Fibroblast of the aortic adventitia (primary cell): Measurements from ENCODE around the gene LRFN3. TPM values are rescaled to one million over a fixed set of nuclear protein-coding genes. Genes with fewer than 3 reads are reported as not detected.

Experiments used
- DNase-seq: peaks from one replicate; pipeline ENCODE4 v3.0.0-alpha.2; 2010; ENCODE audit warnings: low read depth
- H3K4me3 ChIP-seq: 2 replicates; pipeline ENCODE4 v1.5.1; 2011; ENCODE audit warnings: low read depth, mild to moderate bottlenecking, control low read depth, low read length, moderate library complexity
- CTCF ChIP-seq: IDR thresholded peaks from 2 replicates; pipeline ENCODE4 v1.5.1; 2011; ENCODE audit warnings: mild to moderate bottlenecking, low read length, control low read depth, inconsistent platforms; ENCODE audit not compliant: insufficient read depth
- total RNA-seq: library from RNA; depleted of rRNA; stranded (reverse); fragments of >200 nt; gene quantifications from 2 replicates; pipeline ENCODE4 v1.2.3, GENCODE V29; 2012; ENCODE audit warnings: low replicate concordance

The LRFN3 gene
- total RNA-seq, 1 donor = 5.9 TPM

GRCh38 chr19:35939307-35940077 lies 3.3 kb downstream of the LRFN3 start:
- H3K4me3 ChIP-seq = no peak overlapping the region
- no peak for DNase-seq

GRCh38 chr19:35940078-35940775 lies 4.1 kb downstream of the LRFN3 start:
- TF ChIP-seq CTCF = no peak

More at GRCh38 chr19:35939307-35940077, 3.3 kb downstream of the LRFN3 start:
- no peak for TF ChIP-seq CTCF

GRCh38 chr19:35940839-35941238 lies 4.7 kb downstream of the LRFN3 start:
- H3K4me3 ChIP-seq = no peak overlapping the region
- no peak for DNase-seq
- TF ChIP-seq CTCF = no peak

More at GRCh38 chr19:35940078-35940775, 4.1 kb downstream of the LRFN3 start:
- no peak overlapping the region for H3K4me3 ChIP-seq
- DNase-seq = no peak

GRCh38 chr19:35942235-35942634 lies 6.1 kb downstream of the LRFN3 start:
- no peak overlapping the region for H3K4me3 ChIP-seq
- no peak for TF ChIP-seq CTCF
- no peak for DNase-seq

GRCh38 chr19:35943321-35944301 lies 7.4 kb downstream of the LRFN3 start:
- no peak for TF ChIP-seq CTCF
- no peak for DNase-seq
- H3K4me3 ChIP-seq = no peak overlapping the region

- no peak overlapping the region for H3K4me3 ChIP-seq
- TF ChIP-seq CTCF = no peak
- DNase-seq = no peak
These were observed 8.4 kb downstream of the LRFN3 start for GRCh38 chr19:35944556-35944955.
